Ishikawa (cell line): ENCODE measurements around the gene ANKMY1.

Experiments used
- CEBPB ChIP-seq: IDR thresholded peaks from 2 replicates; pipeline ENCODE4 v1.6.1; 2012
- CREB1 ChIP-seq: IDR thresholded peaks from 2 replicates; pipeline ENCODE4 v1.6.1; 2012; ENCODE audit warnings: low read depth
- EGR1 ChIP-seq: IDR thresholded peaks from 2 replicates; pipeline ENCODE4 v1.6.1; 2012
- EP300 ChIP-seq: IDR thresholded peaks from 2 replicates; pipeline ENCODE4 v1.6.1; 2012; ENCODE audit warnings: borderline replicate concordance
- FOXM1 ChIP-seq: IDR thresholded peaks from 2 replicates; pipeline ENCODE4 v1.6.1; 2012; ENCODE audit warnings: low read depth, borderline replicate concordance
- MAX ChIP-seq: IDR thresholded peaks from 2 replicates; pipeline ENCODE4 v1.6.1; 2012
- NFIC ChIP-seq: IDR thresholded peaks from 2 replicates; pipeline ENCODE4 v1.6.1; 2012
- RAD21 ChIP-seq: IDR thresholded peaks from 2 replicates; pipeline ENCODE4 v1.6.1; 2012; ENCODE audit warnings: low read depth
- REST ChIP-seq: IDR thresholded peaks from 2 replicates; pipeline ENCODE4 v1.6.1; 2012; ENCODE audit warnings: low read depth, mild to moderate bottlenecking
- TAF1 ChIP-seq: IDR thresholded peaks from 2 replicates; pipeline ENCODE4 v1.6.1; 2012; ENCODE audit warnings: low read depth, mild to moderate bottlenecking
- TCF12 ChIP-seq: IDR thresholded peaks from 2 replicates; pipeline ENCODE4 v1.6.1; 2012; ENCODE audit warnings: low read depth
- TEAD4 ChIP-seq: IDR thresholded peaks from 2 replicates; pipeline ENCODE4 v1.6.1; 2012
- USF1 ChIP-seq: IDR thresholded peaks from 2 replicates; pipeline ENCODE4 v1.6.1; 2012
- YY1 ChIP-seq: IDR thresholded peaks from 2 replicates; pipeline ENCODE4 v1.6.1; 2012; ENCODE audit warnings: low read depth
- ZBTB7A ChIP-seq: IDR thresholded peaks from 2 replicates; pipeline ENCODE4 v1.6.1; 2012; ENCODE audit warnings: low read depth

Gene ANKMY1

GRCh38 chr2:240465765-240466578 is 91.8 kb downstream of the ANKMY1 start:
- TF ChIP-seq MAX (no peak), USF1 (no peak), ZBTB7A (no peak), TCF12 (no peak), EP300 (no peak), RAD21 (no peak), NFIC (no peak), YY1 (no peak), REST (no peak), CEBPB (no peak)

GRCh38 chr2:240465268-240465764 is 92.5 kb downstream of the ANKMY1 start:
- TF ChIP-seq CREB1: no peak
- no peak for TF ChIP-seq MAX
- TF ChIP-seq TCF12: no peak
- TF ChIP-seq NFIC: no peak
- TF ChIP-seq TEAD4: no peak
- TF ChIP-seq RAD21: no peak
- no peak for TF ChIP-seq YY1
- no peak for TF ChIP-seq USF1
- no peak for TF ChIP-seq TAF1

- TF ChIP-seq TCF12 (no peak), CEBPB (no peak), TAF1 (no peak), TEAD4 (no peak), RAD21 (no peak), EGR1 (no peak), NFIC (no peak), USF1 (no peak), CREB1 (no peak), ZBTB7A (no peak), REST (no peak), EP300 (no peak), YY1 (no peak), FOXM1 (no peak), MAX (no peak)
These were observed 93.1 kb downstream of the ANKMY1 start for GRCh38 chr2:240464514-240465241.

GRCh38 chr2:240463866-240464481 is 93.8 kb downstream of the ANKMY1 start:
- TF ChIP-seq YY1 (no peak), EGR1 (no peak)
